Right ventricle myocardium superior (tissue), 1 donor: ENCODE data around the gene CGGBP1. TPM values are rescaled to one million over a fixed set of nuclear protein-coding genes. Genes with fewer than 3 reads are reported as not detected.

ENCODE experiments used
- total RNA-seq: library from RNA; stranded (reverse); fragmentation: NEBNext Ultra II Directional; extraction: Animal tissue kit (Norgen Biotek cat#: 25700); gene quantifications from one replicate; pipeline ENCODE4 v1.2.1, GENCODE V29; 2021
- donor health status: DM: no; HTN: yes; CAD: no; lungs with severe emphysema.

CGGBP1 gene
- total RNA-seq, 1 donor from 2014 or later, result 40.2 TPM

Other genes starting within 250 kb of the CGGBP1 start
- gene ZNF654, start 250 bp upstream of the CGGBP1 start, total RNA-seq, result 11.7 TPM
- gene C3orf38, start 91.0 kb upstream of the CGGBP1 start, total RNA-seq, result 12.8 TPM